Subcutaneous adipose tissue (tissue), 4 donors: ENCODE data around the gene RSL24D1. TPM values are rescaled to one million over a fixed set of nuclear protein-coding genes. Genes with fewer than 3 reads are reported as not detected.

Source experiments
- total RNA-seq, 4 donors: library from RNA; depleted of rRNA; stranded (reverse); fragments of >200 nt; gene quantifications; one replicate each; pipeline ENCODE4 v1.1.0, GENCODE V29; 2016
- TF ChIP-seq, protein P1 (sequence below): fragments of 450-650 bp; IDR thresholded peaks from one replicate; pipeline ENCODE4 v1.5.1; 2016; ENCODE audit warnings: low read depth, mild to moderate bottlenecking, control low read depth, antibody characterized with exemption, moderate library complexity

Gene RSL24D1
- total RNA-seq, 4 donors from 2014 or later = 53.3 to 101 (median 74.3) TPM

GRCh38 chr15:55179141-55179540, 17.6 kb downstream of the RSL24D1 start:
- TF ChIP-seq, protein P1, sequence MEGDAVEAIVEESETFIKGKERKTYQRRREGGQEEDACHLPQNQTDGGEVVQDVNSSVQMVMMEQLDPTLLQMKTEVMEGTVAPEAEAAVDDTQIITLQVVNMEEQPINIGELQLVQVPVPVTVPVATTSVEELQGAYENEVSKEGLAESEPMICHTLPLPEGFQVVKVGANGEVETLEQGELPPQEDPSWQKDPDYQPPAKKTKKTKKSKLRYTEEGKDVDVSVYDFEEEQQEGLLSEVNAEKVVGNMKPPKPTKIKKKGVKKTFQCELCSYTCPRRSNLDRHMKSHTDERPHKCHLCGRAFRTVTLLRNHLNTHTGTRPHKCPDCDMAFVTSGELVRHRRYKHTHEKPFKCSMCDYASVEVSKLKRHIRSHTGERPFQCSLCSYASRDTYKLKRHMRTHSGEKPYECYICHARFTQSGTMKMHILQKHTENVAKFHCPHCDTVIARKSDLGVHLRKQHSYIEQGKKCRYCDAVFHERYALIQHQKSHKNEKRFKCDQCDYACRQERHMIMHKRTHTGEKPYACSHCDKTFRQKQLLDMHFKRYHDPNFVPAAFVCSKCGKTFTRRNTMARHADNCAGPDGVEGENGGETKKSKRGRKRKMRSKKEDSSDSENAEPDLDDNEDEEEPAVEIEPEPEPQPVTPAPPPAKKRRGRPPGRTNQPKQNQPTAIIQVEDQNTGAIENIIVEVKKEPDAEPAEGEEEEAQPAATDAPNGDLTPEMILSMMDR = no peak

GRCh38 chr15:55170361-55170760, 26.4 kb downstream of the RSL24D1 start:
- TF ChIP-seq, protein P1 = no peak

DNA sequence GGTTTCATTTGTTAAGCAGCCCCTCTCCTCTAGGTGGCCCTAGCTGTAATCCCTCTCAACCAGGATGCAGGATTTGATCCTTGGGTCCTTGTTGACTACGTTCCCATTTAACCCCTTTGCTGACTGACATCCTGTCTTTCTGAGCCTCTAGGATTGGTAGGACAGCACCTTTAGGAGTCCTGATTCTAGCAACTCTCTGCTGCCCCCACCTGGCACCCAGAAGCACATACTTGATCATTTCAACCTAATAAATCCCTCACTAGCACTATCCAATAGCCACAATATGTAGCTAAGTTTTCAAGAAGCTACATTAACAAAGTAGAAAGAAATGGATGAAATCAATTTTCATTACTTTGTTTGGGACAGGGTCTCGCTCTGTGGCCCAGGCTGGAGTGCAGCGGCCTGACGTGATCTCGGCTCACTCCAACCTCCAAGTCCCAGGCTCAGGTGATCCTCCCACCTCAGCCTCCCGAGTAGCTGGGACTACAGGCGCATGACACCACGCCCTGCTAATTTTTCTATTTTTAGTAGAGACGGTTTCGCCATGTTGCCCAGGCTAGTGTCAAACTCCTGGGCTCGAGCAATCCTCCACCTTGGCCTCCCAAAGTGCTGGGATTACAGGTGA, 28.3 kb downstream of the RSL24D1 start:
- TF ChIP-seq, protein P1 = no peak

DNA sequence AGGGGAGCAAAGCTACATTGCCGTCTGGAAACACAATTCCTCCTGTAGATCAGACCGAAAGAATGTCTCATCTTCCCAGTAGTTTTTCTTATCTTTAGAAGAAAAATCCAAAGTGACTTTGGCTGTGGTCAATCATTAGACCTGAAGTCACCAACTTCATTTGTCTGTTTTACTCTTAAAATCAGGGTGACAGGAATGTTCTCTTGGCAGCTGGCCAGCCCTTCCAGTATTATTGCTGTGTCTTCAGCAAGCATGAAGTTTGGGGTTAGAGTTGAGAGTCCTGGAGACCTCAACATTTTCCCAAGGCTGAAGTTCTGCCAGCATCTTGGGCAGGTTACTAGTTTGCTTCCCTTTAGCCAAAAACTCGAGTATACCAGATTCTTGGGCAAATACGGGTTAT, 32.5 kb downstream of the RSL24D1 start:
- TF ChIP-seq, protein P1 = no peak

GRCh38 chr15:55151631-55152030, 45.1 kb downstream of the RSL24D1 start:
- TF ChIP-seq, protein P1 = no peak

- TF ChIP-seq, protein P1 = no peak
Measured at GRCh38 chr15:55133972-55134371, 62.8 kb downstream of the RSL24D1 start.

GRCh38 chr15:55132672-55133071, 64.1 kb downstream of the RSL24D1 start:
- TF ChIP-seq, protein P1 = no peak

Other genes with a start within 250 kb of the RSL24D1 start
- 10 to 100 TPM in 2 of 4 donors, 1 to 10 TPM in 2; 6.6 to 16.5 (median 10.5) TPM for gene RAB27A, start 92.9 kb upstream of the RSL24D1 start, total RNA-seq
- 10 to 100 TPM in 3 of 4 donors, 1 to 10 TPM in 1; 5.9 to 39.7 (median 14.7) TPM for gene PIGBOS1, start 122.2 kb upstream of the RSL24D1 start, total RNA-seq
- gene PIGB, start 122.3 kb upstream of the RSL24D1 start, total RNA-seq = 10 to 100 TPM; 11.5 to 14.7 (median 12.8) TPM
- gene CCPG1, start 211.4 kb upstream of the RSL24D1 start, total RNA-seq = 10 to 100 TPM; 61.2 to 97.7 (median 81.1) TPM
- gene PIERCE2, start 211.6 kb upstream of the RSL24D1 start, total RNA-seq = 1 to 10 TPM in 3 of 4 donors, not detected in 1; 1.5 to 4.1 (median 2.0) TPM